Islet of Langerhans (tissue), 1 donor: ENCODE measurements around the gene THRB.

Experiments used
- FAIRE-seq: peaks from one replicate; lab custom pipeline; 2011; peaks lifted over from hg19 to GRCh38; lab: Jason Lieb, UNC

Gene THRB

DNA sequence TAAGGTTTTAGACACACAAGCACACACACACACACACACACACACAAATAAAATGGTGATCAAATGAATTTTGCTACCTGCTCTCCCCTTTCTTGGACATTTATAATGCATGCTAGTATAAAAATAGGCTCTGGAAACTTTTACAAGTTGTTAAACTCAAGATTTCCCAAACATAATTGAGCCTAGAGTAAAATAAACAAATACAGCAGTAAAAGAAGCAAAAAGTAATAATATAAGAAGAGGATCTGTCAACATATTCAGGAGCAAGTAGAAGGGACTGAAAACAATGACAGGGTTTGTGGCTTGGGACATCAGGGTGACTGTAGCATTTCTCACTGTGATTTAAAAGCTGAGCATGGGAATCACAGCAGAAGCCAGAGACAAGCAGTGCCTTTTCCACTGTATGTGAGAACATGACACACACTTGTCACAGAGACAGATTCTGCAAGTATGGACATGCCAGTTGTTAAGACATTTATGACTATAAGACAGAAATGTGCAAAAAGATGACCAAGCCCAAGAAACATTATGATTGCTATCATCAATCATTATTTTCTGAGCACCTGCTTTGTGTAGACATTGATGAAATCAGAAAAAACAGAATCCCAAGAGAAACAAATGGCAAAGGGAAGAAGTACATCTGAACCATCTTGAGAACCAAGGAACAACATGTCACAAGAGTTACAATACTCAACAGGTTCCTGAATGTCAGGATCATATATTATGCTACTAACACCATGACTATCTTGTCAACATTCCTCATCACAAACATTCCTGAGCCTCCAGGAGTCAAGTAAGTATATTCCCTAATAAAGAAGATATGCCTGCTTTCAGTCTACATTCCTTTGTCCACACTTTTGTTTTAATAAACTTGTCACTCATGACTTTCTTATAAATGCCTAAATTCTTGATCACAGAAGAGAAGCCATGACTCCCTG is 7.1 kb downstream of the THRB start:
- FAIRE-seq: no peak

GRCh38 chr3:24485511-24485910 is 9.1 kb downstream of the THRB start:
- no peak for FAIRE-seq

GRCh38 chr3:24483873-24484272 is 10.8 kb downstream of the THRB start:
- no peak for FAIRE-seq

- FAIRE-seq: no peak
Measured at GRCh38 chr3:24482096-24482705, 12.4 kb downstream of the THRB start.

DNA sequence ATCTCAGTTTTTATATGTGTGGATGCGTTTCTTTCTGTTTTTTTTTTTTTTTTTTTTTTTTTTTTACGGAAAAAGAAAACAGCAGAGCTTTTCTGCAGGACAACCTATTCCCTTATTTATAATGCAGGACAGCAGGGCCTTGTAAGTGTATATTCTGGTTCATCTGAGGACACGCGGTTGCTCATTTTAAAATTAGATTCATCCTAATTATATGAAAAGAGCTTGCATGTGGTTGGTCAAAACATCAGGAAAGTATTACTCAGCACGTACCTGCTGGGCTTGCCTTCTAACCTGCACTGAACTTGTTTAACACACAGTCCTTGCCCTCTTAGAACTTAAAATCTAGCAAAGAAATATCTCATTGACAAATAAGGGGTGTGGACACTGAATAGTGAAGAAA is 13.5 kb downstream of the THRB start:
- FAIRE-seq: no peak

DNA sequence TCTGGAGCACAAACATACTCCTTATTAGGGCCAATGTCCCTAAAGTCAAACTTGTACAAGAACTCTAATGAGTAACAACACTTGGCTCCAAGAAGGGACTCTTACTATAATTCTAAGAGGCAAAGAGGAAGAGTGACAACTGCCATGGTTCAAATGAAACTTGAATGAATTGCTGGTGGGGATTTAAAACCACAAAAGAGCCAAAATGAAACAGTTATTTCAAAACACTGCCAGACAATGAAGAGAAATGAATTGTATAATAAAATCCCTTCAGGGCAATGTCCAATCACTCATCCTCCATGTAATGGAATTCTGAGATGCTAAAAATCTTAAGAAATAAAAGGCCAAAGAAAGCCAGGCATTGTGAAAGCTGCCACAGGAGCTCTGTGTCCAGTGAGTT is 14.2 kb downstream of the THRB start:
- FAIRE-seq: no peak

GRCh38 chr3:24479816-24480215 is 14.8 kb downstream of the THRB start:
- no peak for FAIRE-seq

DNA sequence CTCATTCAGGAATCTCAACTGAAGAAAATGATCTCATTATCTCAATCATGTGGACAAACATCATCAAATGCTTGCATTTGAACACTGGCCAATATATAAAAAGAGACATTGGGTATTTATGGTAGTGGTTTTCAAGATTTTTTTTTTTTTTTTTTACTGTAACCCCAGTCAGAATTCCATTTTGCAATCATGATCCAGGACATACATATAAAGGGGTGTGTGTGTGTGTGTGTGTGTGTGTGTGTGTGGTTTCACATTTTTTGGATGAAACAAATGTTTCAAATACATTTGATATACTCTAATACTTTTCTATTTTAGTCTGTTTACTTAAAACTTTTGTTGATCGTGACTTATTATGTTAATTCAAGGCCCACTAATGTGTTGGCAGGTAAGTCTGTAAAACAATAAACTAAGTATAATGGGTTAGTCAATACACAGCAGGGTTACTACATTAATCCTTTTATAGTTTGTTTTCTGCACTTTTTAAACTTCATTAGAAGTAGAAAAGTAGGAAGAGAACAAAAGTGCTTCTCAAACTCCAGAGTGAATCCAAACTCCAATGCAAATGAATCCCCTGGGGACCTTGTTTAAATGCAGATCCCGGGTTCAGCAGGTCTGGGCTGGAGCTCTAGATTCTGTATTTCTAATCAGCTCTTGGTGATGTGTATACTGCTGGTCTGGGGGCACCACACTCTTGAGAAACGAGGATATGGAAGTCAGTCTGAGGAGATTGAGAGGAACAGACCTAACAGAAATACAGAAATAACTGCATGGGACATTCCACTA is 17.6 kb downstream of the THRB start:
- FAIRE-seq: no peak

GRCh38 chr3:24475925-24476324 is 18.7 kb downstream of the THRB start:
- FAIRE-seq: no peak

DNA sequence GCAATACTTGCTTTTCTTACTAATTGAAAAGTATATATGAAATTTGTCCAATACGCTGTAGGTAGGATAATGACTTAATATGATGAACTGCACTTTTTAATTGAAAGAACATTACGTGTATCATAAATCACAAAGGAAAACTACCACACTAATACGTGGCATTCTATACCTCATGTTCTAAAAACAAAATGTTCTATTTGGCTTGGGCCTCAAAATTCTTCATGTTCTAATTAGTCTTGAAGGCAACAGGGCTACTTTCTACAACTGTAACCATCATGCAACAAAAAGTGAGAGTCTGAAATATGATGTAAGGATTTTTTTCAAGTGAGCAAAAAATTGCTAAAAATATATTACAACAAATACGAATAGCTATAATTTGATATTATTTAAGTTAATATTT is 19.8 kb downstream of the THRB start:
- FAIRE-seq: no peak

DNA sequence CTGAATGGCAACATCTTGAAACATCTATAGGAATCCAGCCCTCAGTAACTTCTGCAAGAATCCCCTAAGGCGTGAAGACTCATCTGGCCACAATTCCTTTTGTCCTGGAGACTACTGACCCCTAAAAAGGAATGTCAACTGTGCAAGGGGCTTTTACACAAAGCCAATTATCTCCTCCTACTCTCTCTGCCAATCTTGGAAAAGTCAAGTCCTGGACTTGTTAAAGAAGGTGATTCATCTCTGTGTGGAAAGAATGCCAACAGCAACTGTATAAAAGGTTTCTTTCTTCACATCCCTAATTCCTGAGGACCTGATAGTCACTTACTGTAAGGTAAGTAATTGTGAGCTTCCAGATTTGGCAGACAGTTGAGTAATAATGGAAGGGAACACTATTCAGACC is 22.3 kb downstream of the THRB start:
- no peak for FAIRE-seq

- FAIRE-seq: no peak
Measured at GRCh38 chr3:24471486-24471885, 23.2 kb downstream of the THRB start.

DNA sequence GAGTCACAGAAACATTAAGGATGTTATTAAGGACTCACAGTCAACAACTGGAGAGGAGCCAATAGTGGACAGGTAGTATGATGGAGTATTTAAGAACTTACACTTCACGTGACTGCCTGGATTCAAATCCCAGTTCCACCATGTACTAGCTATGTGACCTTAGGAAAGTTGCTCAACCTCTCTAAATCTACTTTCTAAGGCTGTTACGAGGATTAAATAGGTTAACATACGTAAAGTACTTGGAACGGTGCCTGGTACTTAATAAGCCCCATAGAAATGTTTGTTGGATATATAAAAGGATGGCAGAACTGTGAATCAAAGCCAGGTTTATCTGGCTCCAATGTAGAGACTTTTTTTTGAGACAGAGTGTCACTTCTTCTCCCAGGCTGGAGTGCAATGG is 24.4 kb downstream of the THRB start:
- no peak for FAIRE-seq

- no peak for FAIRE-seq
Measured at GRCh38 chr3:24464389-24464788, 30.3 kb downstream of the THRB start.

DNA sequence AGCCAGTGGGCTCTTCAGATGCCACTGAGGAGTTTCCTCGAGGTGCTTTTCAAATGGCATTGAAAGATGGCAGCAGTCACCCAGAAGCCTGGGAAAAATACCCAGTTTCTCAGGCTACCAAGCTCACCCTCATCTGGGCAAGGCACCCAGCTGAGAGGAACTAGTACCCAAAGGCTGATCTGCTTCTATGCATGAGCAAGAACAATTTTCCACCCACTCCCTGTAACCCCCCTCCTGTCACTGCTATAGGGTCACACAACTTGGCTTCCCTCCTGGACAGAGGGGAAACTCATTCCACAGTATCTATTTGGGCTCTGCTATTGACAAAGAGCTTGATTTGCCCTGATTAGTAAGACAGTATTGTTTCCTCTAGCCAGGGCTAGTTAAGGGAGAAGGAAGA is 31.9 kb downstream of the THRB start:
- no peak for FAIRE-seq

- FAIRE-seq: no peak
Measured at GRCh38 chr3:24460974-24461373, 33.7 kb downstream of the THRB start.

DNA sequence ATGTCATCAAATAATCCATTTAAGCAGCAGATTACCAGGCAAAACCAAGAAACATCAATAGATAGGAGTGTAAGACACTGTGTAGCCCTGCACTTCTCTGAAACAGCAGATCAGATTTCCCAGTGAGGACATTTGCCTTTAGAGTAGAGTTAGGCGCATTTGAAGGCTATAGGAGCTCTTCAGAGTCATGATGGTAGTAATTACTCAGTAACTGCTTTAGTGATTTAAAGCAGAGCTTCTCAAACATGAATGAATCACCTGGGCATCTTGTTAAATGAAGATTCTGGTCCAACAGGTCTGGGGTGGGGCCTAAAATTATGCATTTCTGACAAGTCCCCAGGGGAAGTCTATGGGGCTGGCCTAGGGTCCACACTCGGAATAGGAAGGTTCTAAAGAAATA is 36.9 kb downstream of the THRB start:
- FAIRE-seq: no peak

- no peak for FAIRE-seq
Measured at GRCh38 chr3:24454856-24455255, 39.8 kb downstream of the THRB start.

DNA sequence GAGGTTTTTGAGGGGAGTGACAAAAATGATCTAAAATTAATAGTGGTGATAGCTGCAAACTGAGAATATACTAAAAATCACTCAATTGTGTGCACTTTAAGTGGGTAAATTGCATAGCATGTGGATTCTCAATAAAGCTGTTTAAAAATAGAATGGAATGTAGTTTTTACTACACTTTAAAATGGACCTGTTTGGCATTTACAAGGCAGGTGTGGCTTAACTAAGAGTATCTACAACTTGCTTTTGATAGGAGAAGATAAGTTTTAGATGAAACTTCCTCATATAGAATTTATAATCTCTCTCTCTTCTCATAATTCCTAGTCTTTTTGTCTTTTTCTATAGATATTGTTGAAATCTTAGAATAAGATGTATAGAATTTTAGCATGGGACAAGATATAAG is 40.3 kb downstream of the THRB start:
- FAIRE-seq: no peak

GRCh38 chr3:24451461-24452099 is 43.1 kb downstream of the THRB start:
- FAIRE-seq: no peak

GRCh38 chr3:24450160-24450907 is 44.3 kb downstream of the THRB start:
- FAIRE-seq: no peak

DNA sequence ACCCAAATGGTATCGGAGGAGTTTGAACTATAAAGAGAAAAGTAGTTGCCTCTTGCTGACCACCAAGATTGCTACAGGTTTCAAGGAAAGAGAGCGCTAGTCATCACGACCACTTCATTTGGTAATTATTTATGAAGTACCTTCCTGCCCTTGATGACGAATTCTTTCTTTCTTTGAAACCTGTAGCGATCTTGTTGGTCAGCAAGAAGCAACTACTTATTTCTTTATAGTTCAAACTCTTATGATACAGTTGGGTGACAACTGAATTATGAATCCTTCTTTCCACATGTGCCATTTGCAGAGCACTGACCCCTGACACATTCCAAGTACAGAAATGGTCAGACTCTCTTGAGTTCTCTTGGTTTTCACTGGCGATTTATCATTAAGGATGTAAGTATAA is 46.8 kb downstream of the THRB start:
- no peak for FAIRE-seq
